Hepatocyte (in vitro differentiated cells): ENCODE measurements around the gene ZNF415.

Experiments used
- EZH2 ChIP-seq: fragments of 200-600 bp; sonication (generic); IDR thresholded peaks from 2 replicates; pipeline ENCODE4 v1.6.1; 2016; ENCODE audit warnings: antibody characterized with exemption, mild to moderate bottlenecking, borderline replicate concordance
- TF ChIP-seq, protein P1 (sequence below): fragments of 200-600 bp; sonication (generic); IDR thresholded peaks from 2 replicates; pipeline ENCODE4 v1.5.1; 2016; ENCODE audit warnings: antibody characterized with exemption, mild to moderate bottlenecking; ENCODE audit not compliant: poor library complexity

- TF ChIP-seq, protein P1, sequence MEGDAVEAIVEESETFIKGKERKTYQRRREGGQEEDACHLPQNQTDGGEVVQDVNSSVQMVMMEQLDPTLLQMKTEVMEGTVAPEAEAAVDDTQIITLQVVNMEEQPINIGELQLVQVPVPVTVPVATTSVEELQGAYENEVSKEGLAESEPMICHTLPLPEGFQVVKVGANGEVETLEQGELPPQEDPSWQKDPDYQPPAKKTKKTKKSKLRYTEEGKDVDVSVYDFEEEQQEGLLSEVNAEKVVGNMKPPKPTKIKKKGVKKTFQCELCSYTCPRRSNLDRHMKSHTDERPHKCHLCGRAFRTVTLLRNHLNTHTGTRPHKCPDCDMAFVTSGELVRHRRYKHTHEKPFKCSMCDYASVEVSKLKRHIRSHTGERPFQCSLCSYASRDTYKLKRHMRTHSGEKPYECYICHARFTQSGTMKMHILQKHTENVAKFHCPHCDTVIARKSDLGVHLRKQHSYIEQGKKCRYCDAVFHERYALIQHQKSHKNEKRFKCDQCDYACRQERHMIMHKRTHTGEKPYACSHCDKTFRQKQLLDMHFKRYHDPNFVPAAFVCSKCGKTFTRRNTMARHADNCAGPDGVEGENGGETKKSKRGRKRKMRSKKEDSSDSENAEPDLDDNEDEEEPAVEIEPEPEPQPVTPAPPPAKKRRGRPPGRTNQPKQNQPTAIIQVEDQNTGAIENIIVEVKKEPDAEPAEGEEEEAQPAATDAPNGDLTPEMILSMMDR: no peak
- TF ChIP-seq EZH2: no peak
These were observed 28.4 kb upstream of the ZNF415 start for GRCh38 chr19:53161123-53161522.
